Measurements from ENCODE around the gene DCPS.

- TF ChIP-seq POLR2A (IDR thresholded peaks at IDR 0.05; ENCODE audit: low read depth, low read length) (no peak), SPI1 (IDR thresholded peaks at IDR 0.05; ENCODE audit: low read depth, low read length) (no peak), POLR2AphosphoS5 (IDR thresholded peaks at IDR 0.05; ENCODE audit: low read depth, low read length) (no peak), TAF1 (IDR thresholded peaks at IDR 0.05; ENCODE audit: low read depth, low read length) (no peak), POU2F2 (IDR thresholded peaks at IDR 0.05; ENCODE audit: low read depth, low read length) (no peak)
These were observed 46.7 kb upstream of the DCPS start for GRCh38 chr11:126257144-126257543.

All from GM12891 (cell line).